ENCODE results near the gene PLPPR2.
"Not testable (repeated sequence)": the region's sequence is repeated elsewhere in the genome, so short reads cannot be mapped to it uniquely, and the experiment has no call there.

The PLPPR2 gene

GRCh38 chr19:11324079-11324661, 31.1 kb upstream of the PLPPR2 start:
- H3K4me3 ChIP-seq (ENCODE audit: low read depth, low read length): peak overlapping the region; percentile 18
- peak; percentile 97 for DNase-seq (ENCODE audit: low read depth)
- no peak for TF ChIP-seq CTCF (conservative IDR thresholded peaks at IDR 0.05; ENCODE audit: low read depth, low read length)

DNA sequence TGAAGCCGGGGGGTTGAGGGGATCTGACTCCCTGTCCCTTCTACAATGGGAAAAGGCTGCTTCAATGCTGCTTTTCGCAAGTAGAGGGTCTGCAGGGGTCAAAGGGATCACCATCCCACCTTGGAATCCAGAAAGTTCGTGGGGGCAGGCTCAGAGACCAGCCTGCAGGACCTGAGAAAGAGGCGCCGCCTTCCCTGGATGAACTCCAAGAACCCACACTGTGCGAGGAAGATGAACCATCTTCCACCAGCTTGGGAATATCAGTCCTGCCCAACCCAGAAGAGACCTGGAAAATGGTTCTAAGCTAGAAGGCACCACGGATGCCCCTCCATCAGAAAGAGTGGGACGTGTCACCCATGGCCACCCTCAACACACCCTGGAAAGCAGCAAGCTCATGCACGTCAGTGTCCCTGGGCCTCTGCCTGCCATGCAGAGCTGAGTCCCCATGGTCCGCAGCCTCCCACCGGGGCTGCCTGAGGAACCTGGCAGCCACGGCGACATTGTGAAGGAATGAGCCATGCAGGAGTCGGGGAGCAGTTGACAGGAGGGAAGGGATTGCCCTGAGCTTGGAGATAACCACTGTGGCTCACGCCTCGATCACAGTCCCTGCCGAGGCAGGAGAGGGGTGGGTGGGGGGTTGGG, 30.4 kb upstream of the PLPPR2 start:
- H3K4me3 ChIP-seq (ENCODE audit: low read depth, low read length): no peak overlapping the region
- DNase-seq (ENCODE audit: low read depth): no peak
- no peak for TF ChIP-seq CTCF (conservative IDR thresholded peaks at IDR 0.05; ENCODE audit: low read depth, low read length)

DNA sequence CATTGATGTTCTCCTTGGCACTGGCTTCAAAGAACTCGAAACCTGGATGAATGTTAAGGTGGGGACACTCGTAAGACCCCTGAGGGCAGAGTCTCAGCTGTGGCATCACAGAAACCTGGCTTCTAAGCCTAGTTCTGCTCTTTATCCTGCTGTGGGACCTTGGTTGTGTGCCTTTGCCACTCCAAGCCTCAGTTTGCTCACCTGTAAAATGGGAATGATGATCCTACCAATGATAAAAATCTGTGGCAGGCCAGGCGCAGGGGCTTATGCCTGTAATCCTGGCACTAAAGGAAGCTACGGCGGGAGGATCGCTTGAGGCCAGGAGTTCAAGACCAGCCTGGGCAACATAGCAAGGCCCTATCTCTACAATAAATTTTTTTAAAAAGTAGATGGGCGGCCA, 29.7 kb upstream of the PLPPR2 start:
- H3K4me3 ChIP-seq (ENCODE audit: low read depth, low read length): no peak overlapping the region
- TF ChIP-seq CTCF (conservative IDR thresholded peaks at IDR 0.05; ENCODE audit: low read depth, low read length): no peak
- DNase-seq (ENCODE audit: low read depth): no peak

DNA sequence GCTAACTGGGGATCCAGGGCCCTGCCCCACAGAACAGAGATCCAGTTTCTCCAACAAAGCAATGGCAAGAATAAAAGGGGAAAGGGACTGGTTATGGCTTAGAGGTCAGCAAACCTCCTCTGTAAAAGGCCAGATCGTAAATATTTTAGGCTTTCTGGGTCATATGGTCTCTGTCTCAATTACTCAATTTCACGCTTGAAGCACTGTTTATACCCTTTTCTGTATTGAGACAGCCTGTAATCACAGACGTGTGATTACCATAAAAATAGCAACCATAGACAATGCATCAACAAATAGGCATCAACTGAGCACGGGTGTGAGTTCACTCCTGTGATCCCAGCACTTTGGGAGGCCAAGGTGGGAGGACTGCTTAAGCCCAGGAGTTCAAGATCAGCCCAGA, 25.1 kb upstream of the PLPPR2 start:
- no peak for DNase-seq (ENCODE audit: low read depth)
- H3K4me3 ChIP-seq (ENCODE audit: low read depth, low read length): no peak overlapping the region
- no peak for TF ChIP-seq CTCF (conservative IDR thresholded peaks at IDR 0.05; ENCODE audit: low read depth, low read length)

- no peak for TF ChIP-seq CTCF (conservative IDR thresholded peaks at IDR 0.05; ENCODE audit: low read depth, low read length)
- H3K4me3 ChIP-seq (ENCODE audit: low read depth, low read length): no peak overlapping the region
- DNase-seq (ENCODE audit: low read depth): no peak
These were observed 23.7 kb upstream of the PLPPR2 start for GRCh38 chr19:11331502-11331901.

DNA sequence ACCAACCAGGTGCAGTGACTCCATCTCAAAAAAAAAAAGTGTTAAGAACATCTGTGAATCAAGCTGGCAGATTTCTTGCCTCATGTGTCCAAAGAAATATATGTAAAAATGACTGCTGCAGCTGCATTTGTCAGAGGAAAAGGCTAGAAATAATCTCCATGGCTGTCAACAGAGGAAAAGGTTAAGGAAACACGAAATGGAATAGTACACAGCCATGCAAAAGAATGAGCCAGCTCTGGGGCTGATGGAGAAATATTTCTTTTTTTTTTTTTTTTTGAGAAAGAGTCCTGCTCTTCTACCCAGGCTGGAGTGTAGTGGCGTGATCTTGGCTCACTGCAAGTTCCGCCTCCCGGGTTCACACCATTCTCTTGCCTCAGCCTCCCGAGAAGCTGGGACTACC, 22.4 kb upstream of the PLPPR2 start:
- no peak overlapping the region for H3K4me3 ChIP-seq (ENCODE audit: low read depth, low read length)
- DNase-seq (ENCODE audit: low read depth): no peak
- TF ChIP-seq CTCF (conservative IDR thresholded peaks at IDR 0.05; ENCODE audit: low read depth, low read length): no peak

DNA sequence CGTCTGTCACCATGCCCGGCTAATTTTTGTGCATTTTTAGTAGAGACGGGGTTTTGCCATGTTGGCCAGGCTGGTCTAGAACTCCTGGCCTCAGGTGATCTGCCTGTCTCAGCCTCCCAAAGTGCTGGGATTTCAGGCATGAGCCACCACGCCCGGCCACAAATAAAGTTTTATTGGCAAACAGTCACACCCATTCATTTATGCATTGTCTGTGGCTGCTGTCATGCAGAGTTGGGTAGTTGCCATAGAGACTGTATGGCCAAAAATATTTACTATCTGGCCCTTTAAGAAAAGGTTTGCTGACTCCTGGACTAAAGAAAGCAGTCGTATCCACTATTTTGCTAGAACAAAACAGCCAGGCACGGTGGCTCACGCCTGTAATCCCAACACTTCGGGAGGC, 21.4 kb upstream of the PLPPR2 start:
- peak; percentile 50 for DNase-seq (ENCODE audit: low read depth)
- not testable (repeated sequence) for H3K4me3 ChIP-seq (ENCODE audit: low read depth, low read length)
